SHP77 treated with DMSO at 0.1 percent for 48 hours (cell line): ENCODE measurements around the gene RIPOR2.

Experiments
- DNase-seq: peaks from one replicate; lab custom pipeline; 2025; lab: John Stamatoyannopoulos, UW

The RIPOR2 gene

GRCh38 chr6:24935366-24936152 is at the start of gene RIPOR2:
Gene RIPOR2 (minus strand): TSS chr6:24935960. CDS start chr6:24935898, 62 bp downstream.
- DNase-seq: no peak

GRCh38 chr6:24985323-24985722 is 49.6 kb upstream of the RIPOR2 start:
- no peak for DNase-seq

- DNase-seq: no peak
These were observed 46.5 kb upstream of the RIPOR2 start for GRCh38 chr6:24982231-24982630.

- no peak for DNase-seq
These were observed 45.6 kb upstream of the RIPOR2 start for GRCh38 chr6:24981386-24981760.

- DNase-seq: no peak
These were observed 45.0 kb upstream of the RIPOR2 start for GRCh38 chr6:24980507-24981385.

- no peak for DNase-seq
These were observed 43.4 kb upstream of the RIPOR2 start for GRCh38 chr6:24979176-24979575.

GRCh38 chr6:24974182-24975171 is 38.7 kb upstream of the RIPOR2 start:
- no peak for DNase-seq

- no peak for DNase-seq
These were observed 36.7 kb upstream of the RIPOR2 start for GRCh38 chr6:24972311-24972958.

GRCh38 chr6:24971067-24971466 is 35.3 kb upstream of the RIPOR2 start:
- DNase-seq: no peak

- DNase-seq: no peak
These were observed 33.6 kb upstream of the RIPOR2 start for GRCh38 chr6:24969343-24969860.

- no peak for DNase-seq
These were observed 33.0 kb upstream of the RIPOR2 start for GRCh38 chr6:24968783-24969182.

- no peak for DNase-seq
These were observed 31.5 kb upstream of the RIPOR2 start for GRCh38 chr6:24967211-24967610.

- no peak for DNase-seq
These were observed 30.6 kb upstream of the RIPOR2 start for GRCh38 chr6:24966381-24966780.

GRCh38 chr6:24963887-24964570 is 28.3 kb upstream of the RIPOR2 start:
- DNase-seq: no peak

GRCh38 chr6:24963339-24963738 is 27.6 kb upstream of the RIPOR2 start:
- DNase-seq: no peak

GRCh38 chr6:24961852-24962251 is 26.1 kb upstream of the RIPOR2 start:
- no peak for DNase-seq

GRCh38 chr6:24960991-24961475 is 25.3 kb upstream of the RIPOR2 start:
- no peak for DNase-seq

GRCh38 chr6:24959319-24959718 is 23.6 kb upstream of the RIPOR2 start:
- DNase-seq: no peak

- DNase-seq: no peak
These were observed 21.4 kb upstream of the RIPOR2 start for GRCh38 chr6:24957199-24957598.

- no peak for DNase-seq
These were observed 18.0 kb upstream of the RIPOR2 start for GRCh38 chr6:24953726-24954125.
